Activated CD8-positive, alpha-beta memory T cell treated with anti-CD3 and anti-CD28 coated beads, Interleukin-2, amount 10 ng/mL, durations not matched to agents 7 days and 5 days (primary cell): ENCODE results near the gene TUT4. TPM values are rescaled to one million over a fixed set of nuclear protein-coding genes. Genes with fewer than 3 reads are reported as not detected.
"Not testable (repeated sequence)": the region's sequence is repeated elsewhere in the genome, so short reads cannot be mapped to it uniquely, and the experiment has no call there.

Experiments used
- ATAC-seq: fragments of 150-1000 bp; cut with Tn5 transposase; one replicate; pipeline ENCODE4 v1.10.0; 2021; ENCODE audit warnings: moderate library complexity
- CTCF ChIA-PET: fragments of 350-600 bp; sonication (Branson Sonifier 250); formaldehyde crosslinking; loops from one replicate; lab custom pipeline; 2021; ENCODE audit warnings: antibody characterized with exemption; lab: Charles Lee
- DNase-seq: peaks from one replicate; pipeline ENCODE4 v3.0.0-alpha.2; 2020
- H3K27ac Mint-ChIP-seq: one replicate; pipeline ENCODE4 v1.8.0; 2021; ENCODE audit warnings: mild to moderate bottlenecking, mixed read lengths
- H3K27me3 Mint-ChIP-seq: one replicate; pipeline ENCODE4 v1.8.0; 2021; ENCODE audit warnings: mixed read lengths
- H3K36me3 Mint-ChIP-seq: one replicate; pipeline ENCODE4 v1.8.0; 2021; ENCODE audit warnings: mild to moderate bottlenecking, mixed read lengths
- H3K4me1 Mint-ChIP-seq: one replicate; pipeline ENCODE4 v1.8.0; 2021; ENCODE audit warnings: mixed read lengths
- H3K4me3 Mint-ChIP-seq: one replicate; pipeline ENCODE4 v1.8.0; 2021; ENCODE audit warnings: mild to moderate bottlenecking, moderate library complexity, mixed read lengths
- H3K9me3 Mint-ChIP-seq: one replicate; pipeline ENCODE4 v1.8.0; 2022; ENCODE audit warnings: low read depth, mixed read lengths
- total RNA-seq, 2 experiments: library from RNA; stranded (reverse); gene quantifications; one replicate each; pipeline ENCODE4 v1.2.3, GENCODE V29; 2021

Gene TUT4
- total RNA-seq, 2 experiments from 2014 or later: 60.4 to 76.5 TPM

- Mint-ChIP-seq H3K27ac (no peak overlapping the region), H3K9me3 (no peaks in the 10 kb centered on the region), H3K36me3 (no peaks in the 10 kb centered on the region), H3K4me1 (no peaks in the 10 kb centered on the region), H3K4me3 (no peak overlapping the region), H3K27me3 (no peaks in the 10 kb centered on the region)
- no peak for ATAC-seq
- CTCF ChIA-PET: no interaction called here
- DNase-seq: no peak
These were observed 37.4 kb upstream of the TUT4 start for GRCh38 chr1:52590266-52590665.

GRCh38 chr1:52588535-52588934 lies 35.6 kb upstream of the TUT4 start:
- Mint-ChIP-seq H3K4me1 (no peaks in the 10 kb centered on the region), H3K4me3 (no peak overlapping the region), H3K27me3 (no peaks in the 10 kb centered on the region), H3K27ac (no peak overlapping the region), H3K36me3 (no peaks in the 10 kb centered on the region), H3K9me3 (no peaks in the 10 kb centered on the region)
- DNase-seq (no peak), ATAC-seq (no peak)
- CTCF ChIA-PET: no interaction called here

- Mint-ChIP-seq H3K4me1 (no peaks in the 10 kb centered on the region), H3K27ac (no peak overlapping the region), H3K4me3 (no peak overlapping the region), H3K27me3 (no peaks in the 10 kb centered on the region), H3K9me3 (no peaks in the 10 kb centered on the region), H3K36me3 (no peaks in the 10 kb centered on the region)
- ATAC-seq (no peak), DNase-seq (no peak)
- CTCF ChIA-PET: no interaction called here
These were observed 35.1 kb upstream of the TUT4 start for GRCh38 chr1:52588027-52588426.

- no peaks in the 10 kb centered on the region for H3K4me1 Mint-ChIP-seq
- CTCF ChIA-PET: no interaction called here
These were observed 32.6 kb upstream of the TUT4 start for GRCh38 chr1:52585474-52585873.

GRCh38 chr1:52582116-52582696 lies 29.3 kb upstream of the TUT4 start:
- Mint-ChIP-seq H3K4me1 (peaks cover 12% of the 10 kb centered on the region), H3K27me3 (no peaks in the 10 kb centered on the region), H3K36me3 (peaks cover 4% of the 10 kb centered on the region), H3K27ac (no peak overlapping the region), H3K9me3 (no peaks in the 10 kb centered on the region), H3K4me3 (no peak overlapping the region)
- ATAC-seq (no peak), DNase-seq (no peak)
- CTCF ChIA-PET: interaction anchor here (1.0 kb wide), 1 partner anchor 25 kb away, joined by 3 read pairs; no protein-coding TSS in a partner anchor

More at GRCh38 chr1:52585474-52585873, 32.6 kb upstream of the TUT4 start:
- H3K27ac Mint-ChIP-seq: no peak overlapping the region
- H3K4me3 Mint-ChIP-seq: no peak overlapping the region
- no peaks in the 10 kb centered on the region for H3K27me3 Mint-ChIP-seq
- H3K36me3 Mint-ChIP-seq: no peaks in the 10 kb centered on the region
- no peak for ATAC-seq
- no peaks in the 10 kb centered on the region for H3K9me3 Mint-ChIP-seq
- no peak for DNase-seq

GRCh38 chr1:52580283-52580682 lies 27.4 kb upstream of the TUT4 start:
- H3K4me3 Mint-ChIP-seq: no peak overlapping the region
- peaks cover 4% of the 10 kb centered on the region for H3K36me3 Mint-ChIP-seq
- CTCF ChIA-PET: interaction anchor here (0.9 kb wide), 1 partner anchor 27 kb away, joined by 3 read pairs; the partner anchor contains the start of gene TUT4
- no peaks in the 10 kb centered on the region for H3K9me3 Mint-ChIP-seq
- no peak for DNase-seq
- no peaks in the 10 kb centered on the region for H3K27me3 Mint-ChIP-seq
- no peak for ATAC-seq
- H3K4me1 Mint-ChIP-seq: peaks cover 12% of the 10 kb centered on the region
- no peak overlapping the region for H3K27ac Mint-ChIP-seq

GRCh38 chr1:52579415-52579814 lies 26.5 kb upstream of the TUT4 start:
- no peaks in the 10 kb centered on the region for H3K27me3 Mint-ChIP-seq
- no peaks in the 10 kb centered on the region for H3K9me3 Mint-ChIP-seq
- ATAC-seq: peak; percentile 30
- CTCF ChIA-PET: no interaction called here
- peaks cover 4% of the 10 kb centered on the region for H3K36me3 Mint-ChIP-seq
- no peak overlapping the region for H3K4me3 Mint-ChIP-seq
- H3K4me1 Mint-ChIP-seq: peaks cover 12% of the 10 kb centered on the region
- DNase-seq: peak; percentile 41
- H3K27ac Mint-ChIP-seq: peak overlapping the region; percentile 29

- ATAC-seq, H3K36me3 Mint-ChIP-seq, H3K9me3 Mint-ChIP-seq, H3K27ac Mint-ChIP-seq, CTCF ChIA-PET, DNase-seq, H3K4me3 Mint-ChIP-seq, H3K27me3 Mint-ChIP-seq: not testable (repeated sequence)
- peaks cover 12% of the 10 kb centered on the region for H3K4me1 Mint-ChIP-seq
These were observed 25.2 kb upstream of the TUT4 start for GRCh38 chr1:52578066-52578465.

- CTCF ChIA-PET: interaction anchor here (1.6 kb wide), 1 partner anchor 9 kb away, joined by 3 read pairs; no protein-coding TSS in a partner anchor
- H3K4me3 Mint-ChIP-seq: no peak overlapping the region
- no peaks in the 10 kb centered on the region for H3K9me3 Mint-ChIP-seq
- H3K4me1 Mint-ChIP-seq: peaks cover 12% of the 10 kb centered on the region
- ATAC-seq: no peak
- H3K27me3 Mint-ChIP-seq: no peaks in the 10 kb centered on the region
- H3K27ac Mint-ChIP-seq: no peak overlapping the region
- DNase-seq: no peak
- peaks cover 4% of the 10 kb centered on the region for H3K36me3 Mint-ChIP-seq
These were observed 23.2 kb upstream of the TUT4 start for GRCh38 chr1:52576074-52576473.

- H3K36me3 Mint-ChIP-seq: peaks cover 4% of the 10 kb centered on the region
- ATAC-seq (no peak), DNase-seq (no peak)
- no peaks in the 10 kb centered on the region for H3K27me3 Mint-ChIP-seq
- H3K9me3 Mint-ChIP-seq: no peaks in the 10 kb centered on the region
- H3K4me1 Mint-ChIP-seq: peaks cover 11% of the 10 kb centered on the region
- CTCF ChIA-PET: no interaction called here
- no peak overlapping the region for H3K27ac Mint-ChIP-seq
- no peak overlapping the region for H3K4me3 Mint-ChIP-seq
These were observed 21.7 kb upstream of the TUT4 start for GRCh38 chr1:52574594-52574993.

- Mint-ChIP-seq H3K36me3 (no peaks in the 10 kb centered on the region), H3K27me3 (no peaks in the 10 kb centered on the region), H3K9me3 (no peaks in the 10 kb centered on the region), H3K4me1 (peaks cover 7% of the 10 kb centered on the region), H3K4me3 (no peak overlapping the region), H3K27ac (no peak overlapping the region)
- DNase-seq: no peak
- CTCF ChIA-PET: no interaction called here
- no peak for ATAC-seq
These were observed 19.5 kb upstream of the TUT4 start for GRCh38 chr1:52572387-52572786.

GRCh38 chr1:52571783-52572182 lies 18.9 kb upstream of the TUT4 start:
- peak; percentile 30 for ATAC-seq
- Mint-ChIP-seq H3K36me3 (no peaks in the 10 kb centered on the region), H3K9me3 (no peaks in the 10 kb centered on the region), H3K27me3 (no peaks in the 10 kb centered on the region), H3K4me1 (peaks cover 7% of the 10 kb centered on the region), H3K27ac (no peak overlapping the region), H3K4me3 (no peak overlapping the region)
- CTCF ChIA-PET: no interaction called here
- DNase-seq: no peak

GRCh38 chr1:52569449-52570210 lies 16.7 kb upstream of the TUT4 start:
- H3K27me3 Mint-ChIP-seq: no peaks in the 10 kb centered on the region
- ATAC-seq: no peak
- H3K4me3 Mint-ChIP-seq: no peak overlapping the region
- DNase-seq: no peak
- H3K27ac Mint-ChIP-seq: no peak overlapping the region
- no peaks in the 10 kb centered on the region for H3K9me3 Mint-ChIP-seq
- CTCF ChIA-PET: interaction anchor here (1.0 kb wide), 1 partner anchor 16 kb away, joined by 7 read pairs; the partner anchor contains the start of gene TUT4
- H3K4me1 Mint-ChIP-seq: peaks cover 7% of the 10 kb centered on the region
- H3K36me3 Mint-ChIP-seq: no peaks in the 10 kb centered on the region

GRCh38 chr1:52567943-52568342 lies 15.1 kb upstream of the TUT4 start:
- CTCF ChIA-PET: interaction anchor here (0.7 to 1.4 kb wide), 2 partner anchors 8 to 11 kb away, joined by 3 to 4 read pairs; no protein-coding TSS in a partner anchor
- ATAC-seq (no peak), DNase-seq (no peak)
- Mint-ChIP-seq H3K27me3 (no peaks in the 10 kb centered on the region), H3K4me1 (peaks cover 7% of the 10 kb centered on the region), H3K9me3 (no peaks in the 10 kb centered on the region), H3K36me3 (no peaks in the 10 kb centered on the region), H3K4me3 (no peak overlapping the region), H3K27ac (no peak overlapping the region)
